ENCODE data around the gene PRUNE1.

The PRUNE1 gene

GRCh38 chr1:151032164-151032563, 23.9 kb downstream of the PRUNE1 start:
- Histone ChIP-seq H3K9me3 (ENCODE audit: control insufficient read depth in 2 of 2, low read length in 2 of 2) (no peaks in the 10 kb centered on the region), H3K4me3 (ENCODE audit: low read length in 2 of 2) (no peak overlapping the region), H3K9ac (ENCODE audit: low read length in 2 of 2) (no peak overlapping the region), H3K36me3 (ENCODE audit: control insufficient read depth in 2 of 2, insufficient read depth in 2 of 2, low read length in 2 of 2) (peaks cover 36% of the 10 kb centered on the region in 2 donors), H3K27ac (ENCODE audit: low read length) (no peak overlapping the region), H3K4me1 (ENCODE audit: control insufficient read depth, insufficient read depth, low read length) (no peaks in the 10 kb centered on the region), H3K27me3 (ENCODE audit: control insufficient read depth in 1 of 2, insufficient read depth in 2 of 2, low read length in 2 of 2) (no peaks in the 10 kb centered on the region)

GRCh38 chr1:151035167-151035566, 26.9 kb downstream of the PRUNE1 start:
- no peak overlapping the region for H3K9ac ChIP-seq (ENCODE audit: low read length in 2 of 2)
- H3K27me3 ChIP-seq (ENCODE audit: control insufficient read depth in 1 of 2, insufficient read depth in 2 of 2, low read length in 2 of 2) = no peaks in the 10 kb centered on the region
- H3K36me3 ChIP-seq (ENCODE audit: control insufficient read depth in 2 of 2, insufficient read depth in 2 of 2, low read length in 2 of 2) = peaks cover 25 to 26% of the 10 kb centered on the region in 2 donors
- H3K4me3 ChIP-seq (ENCODE audit: low read length in 2 of 2) = no peak overlapping the region
- H3K4me1 ChIP-seq (ENCODE audit: control insufficient read depth, insufficient read depth, low read length) = no peaks in the 10 kb centered on the region
- no peaks in the 10 kb centered on the region for H3K9me3 ChIP-seq (ENCODE audit: control insufficient read depth in 2 of 2, low read length in 2 of 2)
- no peak overlapping the region for H3K27ac ChIP-seq (ENCODE audit: low read length)

GRCh38 chr1:151036356-151036755, 28.1 kb downstream of the PRUNE1 start, which contains the start of gene BNIPL:
TSS of gene BNIPL (plus strand) at chr1:151036586. CDS start at chr1:151036726, 140 bp downstream.
- H3K27ac ChIP-seq (ENCODE audit: low read length) = no peak within 1 kb of the TSS

GRCh38 chr1:151037032-151037431, 28.8 kb downstream of the PRUNE1 start:
- Histone ChIP-seq H3K27me3 (ENCODE audit: control insufficient read depth in 1 of 2, insufficient read depth in 2 of 2, low read length in 2 of 2) (no peaks in the 10 kb centered on the region), H3K36me3 (ENCODE audit: control insufficient read depth in 2 of 2, insufficient read depth in 2 of 2, low read length in 2 of 2) (peaks cover 14 to 16% of the 10 kb centered on the region in 2 donors), H3K9ac (ENCODE audit: low read length in 2 of 2) (no peak overlapping the region), H3K9me3 (ENCODE audit: control insufficient read depth in 2 of 2, low read length in 2 of 2) (no peaks in the 10 kb centered on the region), H3K4me1 (ENCODE audit: control insufficient read depth, insufficient read depth, low read length) (no peaks in the 10 kb centered on the region), H3K4me3 (ENCODE audit: low read length in 2 of 2) (no peak overlapping the region), H3K27ac (ENCODE audit: low read length) (no peak overlapping the region)

More at GRCh38 chr1:151036356-151036755, 28.1 kb downstream of the PRUNE1 start, which contains the start of gene BNIPL:
- H3K9me3 ChIP-seq (ENCODE audit: control insufficient read depth in 2 of 2, low read length in 2 of 2) = no peaks in the 10 kb centered on the region
- H3K27me3 ChIP-seq (ENCODE audit: control insufficient read depth in 1 of 2, insufficient read depth in 2 of 2, low read length in 2 of 2) = no peaks in the 10 kb centered on the region
- H3K4me3 ChIP-seq (ENCODE audit: low read length in 2 of 2) = no peak within 1 kb of the TSS
- H3K4me1 ChIP-seq (ENCODE audit: control insufficient read depth, insufficient read depth, low read length) = no peaks in the 10 kb centered on the region
- peaks cover 17 to 19% of the 10 kb centered on the region in 2 donors for H3K36me3 ChIP-seq (ENCODE audit: control insufficient read depth in 2 of 2, insufficient read depth in 2 of 2, low read length in 2 of 2)
- no peak within 1 kb of the TSS for H3K9ac ChIP-seq (ENCODE audit: low read length in 2 of 2)

- no peaks in the 10 kb centered on the region for H3K9me3 ChIP-seq (ENCODE audit: control insufficient read depth in 2 of 2, low read length in 2 of 2)
- H3K36me3 ChIP-seq (ENCODE audit: control insufficient read depth in 2 of 2, insufficient read depth in 2 of 2, low read length in 2 of 2) = peaks cover 8% of the 10 kb centered on the region in 2 donors
- H3K27ac ChIP-seq (ENCODE audit: low read length) = no peak overlapping the region
- no peaks in the 10 kb centered on the region for H3K4me1 ChIP-seq (ENCODE audit: control insufficient read depth, insufficient read depth, low read length)
- H3K9ac ChIP-seq (ENCODE audit: low read length in 2 of 2) = no peak overlapping the region
- H3K27me3 ChIP-seq (ENCODE audit: control insufficient read depth in 1 of 2, insufficient read depth in 2 of 2, low read length in 2 of 2) = no peaks in the 10 kb centered on the region
- no peak overlapping the region for H3K4me3 ChIP-seq (ENCODE audit: low read length in 2 of 2)
These were observed 31.3 kb downstream of the PRUNE1 start for GRCh38 chr1:151039521-151039920.

GRCh38 chr1:151043163-151043562, 34.9 kb downstream of the PRUNE1 start:
- Histone ChIP-seq H3K27me3 (ENCODE audit: control insufficient read depth in 1 of 2, insufficient read depth in 2 of 2, low read length in 2 of 2) (no peaks in the 10 kb centered on the region), H3K9ac (ENCODE audit: low read length in 2 of 2) (no peak overlapping the region), H3K4me3 (ENCODE audit: low read length in 2 of 2) (no peak overlapping the region), H3K27ac (ENCODE audit: low read length) (no peak overlapping the region), H3K4me1 (ENCODE audit: control insufficient read depth, insufficient read depth, low read length) (peaks cover 6% of the 10 kb centered on the region), H3K9me3 (ENCODE audit: control insufficient read depth in 2 of 2, low read length in 2 of 2) (no peaks in the 10 kb centered on the region), H3K36me3 (ENCODE audit: control insufficient read depth in 2 of 2, insufficient read depth in 2 of 2, low read length in 2 of 2) (no peaks in the 10 kb centered on the region)

- H3K9me3 ChIP-seq (ENCODE audit: control insufficient read depth in 2 of 2, low read length in 2 of 2) = no peaks in the 10 kb centered on the region
- H3K36me3 ChIP-seq (ENCODE audit: control insufficient read depth in 2 of 2, insufficient read depth in 2 of 2, low read length in 2 of 2) = peaks cover 9 to 10% of the 10 kb centered on the region in 2 donors
- H3K27ac ChIP-seq (ENCODE audit: low read length) = peak within 1 kb of the TSS; percentile 88
- H3K4me3 ChIP-seq (ENCODE audit: low read length in 2 of 2) = peak within 1 kb of the TSS; percentile 86 to 91
- H3K4me1 ChIP-seq (ENCODE audit: control insufficient read depth, insufficient read depth, low read length) = peaks cover 16% of the 10 kb centered on the region
- H3K9ac ChIP-seq (ENCODE audit: low read length in 2 of 2) = peak within 1 kb of the TSS; percentile 76 to 88
- no peaks in the 10 kb centered on the region for H3K27me3 ChIP-seq (ENCODE audit: control insufficient read depth in 1 of 2, insufficient read depth in 2 of 2, low read length in 2 of 2)
These were observed 39.3 kb downstream of the PRUNE1 start, which contains the start of gene C1orf56 for GRCh38 chr1:151047591-151047924. TSS of gene C1orf56 (plus strand) at chr1:151047751. CDS start at chr1:151047848, 97 bp downstream.

- H3K9me3 ChIP-seq (ENCODE audit: control insufficient read depth in 2 of 2, low read length in 2 of 2) = no peaks in the 10 kb centered on the region
- H3K27me3 ChIP-seq (ENCODE audit: control insufficient read depth in 1 of 2, insufficient read depth in 2 of 2, low read length in 2 of 2) = no peaks in the 10 kb centered on the region
- H3K36me3 ChIP-seq (ENCODE audit: control insufficient read depth in 2 of 2, insufficient read depth in 2 of 2, low read length in 2 of 2) = peaks cover 14 to 16% of the 10 kb centered on the region in 2 donors
- H3K4me3 ChIP-seq (ENCODE audit: low read length in 2 of 2) = peak overlapping the region; percentile 86 to 91
- peak overlapping the region; percentile 88 for H3K27ac ChIP-seq (ENCODE audit: low read length)
- H3K9ac ChIP-seq (ENCODE audit: low read length in 2 of 2) = peak overlapping the region; percentile 76 to 88
- H3K4me1 ChIP-seq (ENCODE audit: control insufficient read depth, insufficient read depth, low read length) = peaks cover 16% of the 10 kb centered on the region
These were observed 39.8 kb downstream of the PRUNE1 start for GRCh38 chr1:151047925-151048644.

GRCh38 chr1:151048645-151049032, 40.4 kb downstream of the PRUNE1 start:
- Histone ChIP-seq H3K9ac (ENCODE audit: low read length in 2 of 2) (peak overlapping the region; percentile 76 to 88), H3K9me3 (ENCODE audit: control insufficient read depth in 2 of 2, low read length in 2 of 2) (no peaks in the 10 kb centered on the region), H3K36me3 (ENCODE audit: control insufficient read depth in 2 of 2, insufficient read depth in 2 of 2, low read length in 2 of 2) (peaks cover 16% of the 10 kb centered on the region in 2 donors), H3K4me3 (ENCODE audit: low read length in 2 of 2) (peak overlapping the region; percentile 86 to 91), H3K27me3 (ENCODE audit: control insufficient read depth in 1 of 2, insufficient read depth in 2 of 2, low read length in 2 of 2) (no peaks in the 10 kb centered on the region), H3K27ac (ENCODE audit: low read length) (peak overlapping the region; percentile 88), H3K4me1 (ENCODE audit: control insufficient read depth, insufficient read depth, low read length) (peaks cover 16% of the 10 kb centered on the region)

- Histone ChIP-seq H3K9me3 (ENCODE audit: control insufficient read depth in 2 of 2, low read length in 2 of 2) (no peaks in the 10 kb centered on the region), H3K4me3 (ENCODE audit: low read length in 2 of 2) (no peak overlapping the region), H3K27ac (ENCODE audit: low read length) (peak overlapping the region; percentile 31), H3K27me3 (ENCODE audit: control insufficient read depth in 1 of 2, insufficient read depth in 2 of 2, low read length in 2 of 2) (no peaks in the 10 kb centered on the region), H3K9ac (ENCODE audit: low read length in 2 of 2) (no peak overlapping the region), H3K4me1 (ENCODE audit: control insufficient read depth, insufficient read depth, low read length) (peaks cover 16% of the 10 kb centered on the region), H3K36me3 (ENCODE audit: control insufficient read depth in 2 of 2, insufficient read depth in 2 of 2, low read length in 2 of 2) (peaks cover 21 to 22% of the 10 kb centered on the region in 2 donors)
These were observed 41.2 kb downstream of the PRUNE1 start for GRCh38 chr1:151049458-151049857.

GRCh38 chr1:151050051-151050688, 41.9 kb downstream of the PRUNE1 start:
- Histone ChIP-seq H3K4me1 (ENCODE audit: control insufficient read depth, insufficient read depth, low read length) (peaks cover 16% of the 10 kb centered on the region), H3K9me3 (ENCODE audit: control insufficient read depth in 2 of 2, low read length in 2 of 2) (no peaks in the 10 kb centered on the region), H3K4me3 (ENCODE audit: low read length in 2 of 2) (no peak overlapping the region), H3K9ac (ENCODE audit: low read length in 2 of 2) (no peak overlapping the region), H3K36me3 (ENCODE audit: control insufficient read depth in 2 of 2, insufficient read depth in 2 of 2, low read length in 2 of 2) (peaks cover 26 to 28% of the 10 kb centered on the region in 2 donors), H3K27ac (ENCODE audit: low read length) (no peak overlapping the region), H3K27me3 (ENCODE audit: control insufficient read depth in 1 of 2, insufficient read depth in 2 of 2, low read length in 2 of 2) (no peaks in the 10 kb centered on the region)
